Activated naive CD4-positive, alpha-beta T cell treated with anti-CD3 and anti-CD28 coated beads, Interleukin-2, amount 50 U/mL, for 24 hours (primary cell): Measurements from ENCODE around the gene MTREX.

Source experiments
- H3K27ac Mint-ChIP-seq: one replicate; pipeline ENCODE4 v1.8.0; 2021; ENCODE audit warnings: mild to moderate bottlenecking, mixed read lengths
- H3K27me3 Mint-ChIP-seq: one replicate; pipeline ENCODE4 v1.8.0; 2021; ENCODE audit warnings: mixed read lengths
- H3K36me3 Mint-ChIP-seq: one replicate; pipeline ENCODE4 v1.8.0; 2021; ENCODE audit warnings: mixed read lengths
- H3K4me1 Mint-ChIP-seq: one replicate; pipeline ENCODE4 v1.8.0; 2021; ENCODE audit warnings: mixed read lengths
- H3K4me3 Mint-ChIP-seq: one replicate; pipeline ENCODE4 v1.8.0; 2021; ENCODE audit warnings: mild to moderate bottlenecking, mixed read lengths
- H3K9me3 Mint-ChIP-seq: one replicate; pipeline ENCODE4 v1.8.0; 2021; ENCODE audit warnings: mixed read lengths

MTREX gene

DNA sequence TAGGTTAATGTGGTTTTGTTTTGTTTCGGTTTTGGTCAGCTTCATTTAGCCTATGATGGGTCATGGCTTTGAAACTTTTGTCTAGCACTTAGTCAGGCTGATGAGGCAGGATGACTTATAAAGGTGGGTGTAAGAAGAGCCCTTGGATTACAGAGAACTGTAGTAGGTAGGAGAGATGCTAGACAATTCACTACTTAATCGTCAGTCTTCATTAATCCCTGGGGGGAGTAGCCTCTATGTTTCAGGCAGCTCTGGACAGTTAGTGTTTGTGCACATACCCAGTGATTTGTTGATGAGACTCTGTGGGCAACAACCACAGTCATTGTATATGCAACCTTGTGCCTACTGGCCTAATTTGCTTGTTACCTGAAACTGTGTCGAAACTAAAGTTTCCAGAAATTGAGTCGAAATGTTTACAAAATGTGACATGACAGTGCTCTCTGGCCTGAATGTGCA is 113.3 kb downstream of the MTREX start:
- Mint-ChIP-seq H3K27me3 (no peaks in the 10 kb centered on the region), H3K9me3 (no peaks in the 10 kb centered on the region), H3K4me1 (peaks cover 47% of the 10 kb centered on the region), H3K4me3 (no peak overlapping the region), H3K27ac (peak overlapping the region; percentile 53), H3K36me3 (peaks cover 35% of the 10 kb centered on the region)

DNA sequence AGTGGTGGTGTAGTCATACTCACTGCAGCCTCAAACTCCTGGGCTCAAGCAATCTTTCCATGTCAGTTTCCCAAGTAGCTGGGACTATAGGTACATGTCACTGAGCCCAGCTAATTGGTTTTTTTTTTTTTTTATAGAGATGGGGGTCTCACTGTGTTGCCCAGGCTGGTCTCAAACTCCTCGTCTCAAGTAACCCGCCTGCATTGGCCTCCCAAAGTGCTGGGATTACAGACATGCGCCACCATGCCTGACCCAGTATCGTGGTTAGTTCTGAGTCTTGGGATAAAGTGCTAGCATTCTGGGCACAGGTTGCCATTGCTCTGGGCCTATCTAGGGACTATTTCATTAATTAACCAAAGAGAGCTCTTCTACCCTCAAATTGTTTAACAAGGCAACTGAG is 118.7 kb downstream of the MTREX start:
- peaks cover 70% of the 10 kb centered on the region for H3K36me3 Mint-ChIP-seq
- H3K4me3 Mint-ChIP-seq, result no peak overlapping the region
- H3K4me1 Mint-ChIP-seq, result peaks cover 19% of the 10 kb centered on the region
- H3K27me3 Mint-ChIP-seq, result no peaks in the 10 kb centered on the region
- H3K27ac Mint-ChIP-seq, result no peak overlapping the region
- H3K9me3 Mint-ChIP-seq, result peaks cover 14% of the 10 kb centered on the region

DNA sequence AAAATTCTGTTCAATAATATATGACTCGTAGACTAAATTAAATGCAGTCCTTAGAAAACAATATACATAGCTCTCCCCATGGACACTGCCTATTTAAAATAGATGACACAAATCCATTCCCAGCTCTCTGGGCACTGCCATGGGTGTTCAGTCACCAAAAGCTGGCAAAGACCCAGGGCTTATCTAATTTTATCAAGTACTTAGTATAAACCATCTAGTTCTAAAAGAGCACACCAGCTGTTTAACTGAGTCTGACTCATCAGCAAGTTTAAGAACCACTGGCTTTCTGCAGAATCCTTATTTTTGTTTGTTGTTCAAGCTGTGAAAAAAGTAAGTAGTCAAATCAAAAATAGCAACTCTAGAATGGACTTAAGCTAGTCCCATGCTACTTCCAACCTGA is 119.4 kb downstream of the MTREX start:
- Mint-ChIP-seq H3K36me3 (peaks cover 71% of the 10 kb centered on the region), H3K4me1 (peaks cover 15% of the 10 kb centered on the region), H3K27me3 (no peaks in the 10 kb centered on the region), H3K4me3 (no peak overlapping the region), H3K9me3 (peaks cover 14% of the 10 kb centered on the region), H3K27ac (no peak overlapping the region)

DNA sequence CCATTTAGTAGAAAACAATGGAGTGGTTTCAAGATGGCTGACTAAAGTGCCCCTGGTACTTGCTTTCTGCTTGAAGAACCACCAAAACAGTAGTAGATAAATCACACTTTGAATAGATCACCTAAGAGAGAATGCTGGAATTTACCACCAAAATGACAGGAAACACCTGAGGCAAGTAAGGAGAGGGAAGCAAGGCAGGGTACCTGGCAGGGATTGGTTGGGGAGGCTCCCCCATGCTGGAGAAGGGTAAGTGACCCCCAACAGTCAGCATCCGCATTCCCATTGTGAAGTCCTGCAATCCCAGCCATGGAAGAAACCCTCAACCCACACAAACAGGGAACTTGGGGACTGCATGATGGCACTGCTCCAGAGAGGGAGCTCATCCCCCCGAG is 121.4 kb downstream of the MTREX start:
- peaks cover 14% of the 10 kb centered on the region for H3K9me3 Mint-ChIP-seq
- H3K4me1 Mint-ChIP-seq, result no peaks in the 10 kb centered on the region
- peak overlapping the region; percentile 25 for H3K27ac Mint-ChIP-seq
- H3K27me3 Mint-ChIP-seq, result no peaks in the 10 kb centered on the region
- no peak overlapping the region for H3K4me3 Mint-ChIP-seq
- peaks cover 66% of the 10 kb centered on the region for H3K36me3 Mint-ChIP-seq

DNA sequence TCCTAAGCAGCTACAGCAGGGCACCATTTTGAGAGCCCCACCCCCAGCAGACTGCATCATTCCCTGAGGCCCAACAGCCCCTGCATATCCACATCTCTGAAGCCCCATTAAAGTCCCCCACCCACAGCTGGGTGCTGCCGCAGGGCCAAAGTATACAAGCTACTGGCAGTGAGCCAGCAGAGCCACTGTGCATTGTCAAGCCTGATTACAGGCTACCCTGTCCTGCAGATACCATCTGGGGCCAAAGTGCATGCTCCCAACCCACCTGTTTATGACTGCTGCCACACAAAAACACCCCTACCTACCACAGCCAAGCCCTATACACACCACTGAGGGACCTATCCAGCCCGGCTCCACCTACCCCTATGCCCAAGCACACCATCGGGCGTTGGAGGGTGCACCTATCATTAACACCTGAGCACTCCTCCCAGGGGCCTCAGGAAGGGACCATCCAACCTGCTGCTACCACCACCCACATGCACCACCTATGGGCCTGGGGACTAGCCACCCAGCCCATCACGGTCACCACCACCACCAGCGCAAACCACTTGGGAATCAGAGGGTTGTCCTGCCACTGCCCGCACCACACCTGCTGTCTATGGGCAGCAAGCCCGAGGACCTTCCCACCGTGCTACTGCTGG is 121.9 kb downstream of the MTREX start:
- H3K4me3 Mint-ChIP-seq, result no peak overlapping the region
- no peaks in the 10 kb centered on the region for H3K27me3 Mint-ChIP-seq
- H3K4me1 Mint-ChIP-seq, result no peaks in the 10 kb centered on the region
- H3K9me3 Mint-ChIP-seq, result peaks cover 18% of the 10 kb centered on the region
- peaks cover 68% of the 10 kb centered on the region for H3K36me3 Mint-ChIP-seq
- no peak overlapping the region for H3K27ac Mint-ChIP-seq

DNA sequence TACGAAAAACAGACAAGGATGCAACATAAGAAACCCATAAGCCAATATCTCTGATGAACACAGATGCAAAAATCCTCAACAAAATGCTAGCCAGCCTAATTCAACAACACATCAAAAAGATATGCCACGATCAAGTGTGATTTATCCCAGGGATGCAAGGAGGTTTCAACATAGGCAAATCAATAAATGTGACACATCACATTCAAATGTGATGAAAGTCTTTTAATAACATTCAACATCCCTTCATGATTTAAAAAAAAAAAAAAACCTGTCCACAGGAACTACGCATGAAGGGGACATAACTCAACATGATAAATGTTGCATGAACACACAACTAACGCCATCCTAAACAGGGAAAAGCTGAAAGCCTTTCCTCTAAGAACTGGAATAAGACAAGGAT is 124.8 kb downstream of the MTREX start:
- Mint-ChIP-seq H3K4me3 (no peak overlapping the region), H3K27ac (no peak overlapping the region), H3K27me3 (no peaks in the 10 kb centered on the region), H3K9me3 (peaks cover 27% of the 10 kb centered on the region), H3K4me1 (peaks cover under 1% of the 10 kb centered on the region), H3K36me3 (peaks cover 72% of the 10 kb centered on the region)

DNA sequence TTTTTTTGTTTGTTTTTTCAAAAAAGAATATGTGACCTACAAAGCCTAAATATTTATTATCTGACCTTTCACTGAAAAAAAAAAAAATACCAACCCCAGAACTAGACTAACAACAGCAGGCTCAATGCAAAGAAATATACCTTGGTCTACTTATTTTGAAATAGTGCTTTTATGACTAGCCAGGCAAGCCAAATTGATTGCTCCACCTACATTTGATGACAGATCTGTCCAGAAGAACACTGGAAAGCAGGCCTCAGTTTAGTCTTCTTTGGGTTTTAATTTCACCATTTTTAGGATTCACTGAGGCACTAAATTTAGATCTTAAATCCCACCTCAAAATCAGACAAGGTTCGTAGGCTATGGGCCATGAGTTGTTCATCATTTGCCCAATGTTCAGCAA is 129.7 kb downstream of the MTREX start:
- Mint-ChIP-seq H3K27ac (peak overlapping the region; percentile 91), H3K36me3 (peaks cover 37% of the 10 kb centered on the region), H3K27me3 (no peaks in the 10 kb centered on the region), H3K4me3 (no peak overlapping the region), H3K4me1 (peaks cover 42% of the 10 kb centered on the region), H3K9me3 (peaks cover 13% of the 10 kb centered on the region)

DNA sequence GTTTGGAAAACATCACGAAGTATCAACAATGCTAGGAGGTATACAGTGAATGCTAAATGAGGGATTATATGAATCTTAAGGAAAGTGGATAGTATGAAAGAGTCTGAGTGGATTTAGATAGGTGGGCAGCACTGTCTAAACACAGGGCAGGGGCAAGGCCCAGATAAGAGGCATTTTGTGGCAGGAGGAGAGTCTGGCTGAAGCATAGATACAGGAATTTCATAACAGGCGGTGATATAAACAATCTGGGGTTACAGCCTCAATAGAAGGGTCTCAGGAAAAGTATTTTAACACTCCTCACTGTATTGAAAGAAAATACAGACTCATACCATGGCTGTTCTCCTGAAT is 130.0 kb downstream of the MTREX start:
- Mint-ChIP-seq H3K9me3 (peaks cover 13% of the 10 kb centered on the region), H3K36me3 (peaks cover 35% of the 10 kb centered on the region), H3K4me1 (peaks cover 46% of the 10 kb centered on the region), H3K27me3 (no peaks in the 10 kb centered on the region), H3K4me3 (no peak overlapping the region), H3K27ac (peak overlapping the region; percentile 91)

DNA sequence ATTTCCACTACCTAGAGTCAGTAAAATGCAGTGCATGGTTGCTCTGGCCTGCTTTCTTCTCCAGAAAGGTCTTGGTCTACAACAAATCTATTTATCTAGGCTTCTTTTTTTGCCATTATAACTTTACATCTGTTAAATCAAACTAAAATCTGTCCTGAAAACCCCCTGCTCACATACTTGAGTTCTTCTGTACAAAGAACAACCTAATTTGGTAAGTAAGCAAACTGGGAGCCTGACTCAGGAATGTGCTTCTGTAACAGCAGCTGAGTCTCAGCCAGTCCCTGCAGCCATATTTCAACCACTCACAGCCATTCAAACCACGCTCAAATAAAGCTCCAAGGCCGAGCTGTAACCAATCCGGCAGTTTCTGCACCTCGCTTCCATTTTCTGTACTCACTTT is 131.2 kb downstream of the MTREX start:
- peaks cover 33% of the 10 kb centered on the region for H3K36me3 Mint-ChIP-seq
- no peaks in the 10 kb centered on the region for H3K27me3 Mint-ChIP-seq
- peaks cover 51% of the 10 kb centered on the region for H3K4me1 Mint-ChIP-seq
- H3K4me3 Mint-ChIP-seq, result no peak overlapping the region
- H3K9me3 Mint-ChIP-seq, result peaks cover 13% of the 10 kb centered on the region
- peak overlapping the region; percentile 94 for H3K27ac Mint-ChIP-seq

DNA sequence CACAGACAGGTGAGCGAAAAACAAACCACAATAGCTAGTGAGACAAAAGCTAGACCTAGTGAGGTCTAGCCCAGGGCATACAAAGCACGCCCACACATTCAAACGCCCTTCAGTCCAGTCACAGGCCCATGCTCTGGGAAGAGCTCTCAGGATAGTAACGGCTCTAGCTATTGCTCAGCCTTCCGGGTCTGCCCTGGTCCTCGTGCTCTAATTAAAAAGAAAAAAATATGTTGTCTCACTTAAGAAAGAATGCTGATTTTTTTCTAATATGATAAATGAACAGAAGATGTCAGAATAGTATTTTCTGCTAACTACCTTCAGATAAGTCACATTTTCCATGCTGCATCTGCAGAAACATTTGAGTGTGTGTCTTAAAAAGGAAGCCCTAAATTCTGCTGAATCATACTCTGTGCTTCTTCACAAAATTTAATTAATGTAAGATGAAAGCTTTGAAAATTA is 132.4 kb downstream of the MTREX start:
- Mint-ChIP-seq H3K4me3 (peak overlapping the region; percentile 65), H3K9me3 (peaks cover 5% of the 10 kb centered on the region), H3K4me1 (peaks cover 51% of the 10 kb centered on the region), H3K27me3 (no peaks in the 10 kb centered on the region), H3K36me3 (peaks cover 21% of the 10 kb centered on the region), H3K27ac (peak overlapping the region; percentile 94)

DNA sequence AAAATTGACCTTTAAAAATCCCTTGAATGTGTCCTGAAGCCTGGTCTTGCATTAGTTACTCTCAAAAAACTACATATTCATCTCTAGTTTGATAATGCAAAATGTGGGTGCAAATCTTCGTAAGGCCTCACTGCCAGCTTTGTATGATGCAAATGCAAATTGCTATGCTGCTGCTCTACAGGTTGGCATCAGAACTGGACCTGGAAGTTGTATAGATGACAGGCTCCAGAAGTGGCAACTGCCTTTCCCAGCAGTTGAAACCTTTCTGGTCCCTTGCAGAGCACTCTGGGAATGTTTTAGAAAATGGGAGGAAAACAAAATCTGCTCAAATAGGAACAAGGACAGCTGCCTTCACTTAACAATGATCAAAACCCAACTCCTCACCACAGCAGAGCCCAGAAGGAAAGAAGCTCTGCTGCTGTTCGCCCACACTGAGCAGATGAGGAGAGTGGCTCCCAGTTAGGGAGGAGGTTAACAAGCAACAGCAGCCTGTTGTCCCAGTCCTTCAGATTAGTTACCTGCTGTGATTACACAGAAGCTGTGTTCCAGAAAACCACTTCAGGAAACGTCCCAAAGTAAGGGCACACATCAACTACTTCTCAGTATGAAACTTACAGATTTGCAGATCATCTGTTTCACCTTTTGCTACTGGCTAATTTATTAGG is 133.4 kb downstream of the MTREX start:
- Mint-ChIP-seq H3K27ac (peak overlapping the region; percentile 64), H3K4me3 (no peak overlapping the region), H3K36me3 (peaks cover 13% of the 10 kb centered on the region), H3K4me1 (peaks cover 51% of the 10 kb centered on the region), H3K9me3 (peaks cover 3% of the 10 kb centered on the region), H3K27me3 (no peaks in the 10 kb centered on the region)

DNA sequence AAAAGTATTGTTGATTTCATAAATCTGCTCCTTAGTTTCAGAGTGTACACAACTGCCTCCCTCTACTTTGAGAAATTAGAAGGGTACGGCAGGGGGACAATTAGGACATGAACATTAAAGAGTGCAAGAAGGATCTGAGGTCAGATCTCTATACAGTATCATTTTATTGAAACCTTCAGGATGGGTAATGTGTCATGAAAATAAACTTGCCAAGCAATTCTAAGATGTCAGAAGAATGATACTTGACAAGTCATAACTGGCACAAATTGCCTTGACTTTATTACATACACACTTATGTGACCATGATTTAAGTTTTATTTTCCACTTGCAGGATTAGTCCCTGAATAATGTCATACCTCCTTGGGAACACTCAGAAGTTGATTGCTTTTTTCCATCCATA is 134.2 kb downstream of the MTREX start:
- Mint-ChIP-seq H3K4me1 (peaks cover 51% of the 10 kb centered on the region), H3K36me3 (peaks cover 11% of the 10 kb centered on the region), H3K4me3 (no peak overlapping the region), H3K27ac (peak overlapping the region; percentile 5), H3K27me3 (no peaks in the 10 kb centered on the region), H3K9me3 (no peaks in the 10 kb centered on the region)

DNA sequence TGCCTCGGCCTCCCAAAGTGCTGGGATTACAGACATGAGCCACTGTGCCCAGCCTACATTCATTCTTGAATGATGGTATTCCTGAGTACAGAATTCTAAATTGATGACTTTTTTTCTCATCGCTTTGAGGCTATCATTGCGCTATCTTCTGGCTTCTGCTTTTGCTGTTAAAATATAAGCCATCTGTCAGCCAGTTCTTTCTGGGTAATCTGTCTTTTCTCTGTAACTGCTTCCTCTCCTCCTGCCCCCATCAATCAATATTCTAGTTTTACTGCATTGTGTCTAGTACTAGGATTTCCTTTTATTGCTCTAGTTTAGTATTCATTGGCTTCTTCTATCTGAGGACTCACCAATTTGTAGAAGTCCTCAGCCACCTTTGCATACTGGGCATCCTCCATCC is 138.0 kb downstream of the MTREX start:
- Mint-ChIP-seq H3K27me3 (no peaks in the 10 kb centered on the region), H3K9me3 (no peaks in the 10 kb centered on the region), H3K27ac (no peak overlapping the region), H3K4me1 (peaks cover 23% of the 10 kb centered on the region), H3K36me3 (peaks cover 5% of the 10 kb centered on the region), H3K4me3 (no peak overlapping the region)

DNA sequence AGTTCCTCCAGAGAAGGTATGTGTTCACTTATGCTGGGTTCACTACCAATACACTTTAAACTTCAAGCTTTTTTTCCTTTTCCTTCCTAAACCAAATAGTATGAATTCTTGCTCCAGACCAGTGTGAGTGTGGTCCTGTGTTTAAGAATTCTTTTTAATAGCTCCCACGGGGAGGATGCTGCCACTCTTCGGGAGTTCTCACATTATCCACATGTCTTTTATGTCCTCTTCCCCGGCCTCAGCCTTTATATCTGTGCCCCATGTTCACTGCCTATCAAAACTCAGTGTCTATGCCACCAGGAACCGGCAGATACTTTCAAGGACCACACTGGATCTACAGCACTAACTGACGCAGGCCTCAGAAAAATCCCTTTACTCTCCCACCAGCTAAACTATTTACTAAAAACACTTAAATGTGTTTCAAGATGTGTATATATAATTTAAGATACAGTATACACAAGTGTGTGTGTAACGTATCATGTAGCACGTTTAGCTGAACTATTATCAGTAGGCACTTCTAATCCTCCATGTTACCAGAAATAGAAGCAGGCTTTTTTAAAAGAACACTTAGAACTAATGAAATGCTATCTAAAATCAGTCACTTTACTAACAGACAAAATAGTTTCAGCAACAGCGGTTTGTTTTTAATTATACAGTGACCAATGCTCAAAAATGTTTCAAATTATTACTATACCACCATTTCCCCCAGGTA is 139.0 kb downstream of the MTREX start:
- Mint-ChIP-seq H3K27ac (no peak overlapping the region), H3K4me1 (peaks cover 14% of the 10 kb centered on the region), H3K27me3 (no peaks in the 10 kb centered on the region), H3K4me3 (no peak overlapping the region), H3K9me3 (no peaks in the 10 kb centered on the region), H3K36me3 (peaks cover 5% of the 10 kb centered on the region)

DNA sequence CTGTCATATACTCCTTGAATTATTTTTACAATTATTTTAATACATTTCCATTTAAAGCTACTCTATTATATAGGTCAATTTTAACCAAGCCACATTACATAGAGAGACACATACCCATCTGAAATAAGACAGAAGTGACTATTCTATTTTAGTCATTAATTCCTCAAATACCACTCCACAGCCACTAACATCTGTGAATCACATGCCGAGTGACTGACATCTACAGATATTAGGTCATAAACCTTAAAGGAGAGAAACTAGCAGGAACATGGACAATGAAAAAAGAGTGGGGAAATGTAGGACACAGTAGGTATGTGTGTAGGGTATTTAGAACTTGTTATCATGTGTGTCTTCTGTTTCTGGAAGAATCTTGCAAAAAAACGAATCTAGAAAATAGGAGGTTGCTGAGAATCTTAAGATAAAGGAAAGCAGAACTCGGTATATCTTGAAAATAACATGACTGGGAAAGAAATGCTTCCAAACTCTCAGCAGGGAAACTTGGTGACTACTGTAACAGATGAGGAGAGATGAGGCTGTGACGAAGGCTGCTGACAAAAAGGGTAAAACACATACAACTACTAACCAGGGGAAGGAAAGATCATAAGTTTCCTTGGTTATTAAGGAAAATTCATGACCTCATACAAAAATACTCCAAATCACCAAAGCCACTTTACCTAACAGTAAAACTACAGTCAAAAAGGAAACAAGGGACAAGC is 142.4 kb downstream of the MTREX start:
- no peaks in the 10 kb centered on the region for H3K9me3 Mint-ChIP-seq
- no peak overlapping the region for H3K27ac Mint-ChIP-seq
- peaks cover 9% of the 10 kb centered on the region for H3K36me3 Mint-ChIP-seq
- H3K4me1 Mint-ChIP-seq, result no peaks in the 10 kb centered on the region
- H3K4me3 Mint-ChIP-seq, result no peak overlapping the region
- no peaks in the 10 kb centered on the region for H3K27me3 Mint-ChIP-seq

DNA sequence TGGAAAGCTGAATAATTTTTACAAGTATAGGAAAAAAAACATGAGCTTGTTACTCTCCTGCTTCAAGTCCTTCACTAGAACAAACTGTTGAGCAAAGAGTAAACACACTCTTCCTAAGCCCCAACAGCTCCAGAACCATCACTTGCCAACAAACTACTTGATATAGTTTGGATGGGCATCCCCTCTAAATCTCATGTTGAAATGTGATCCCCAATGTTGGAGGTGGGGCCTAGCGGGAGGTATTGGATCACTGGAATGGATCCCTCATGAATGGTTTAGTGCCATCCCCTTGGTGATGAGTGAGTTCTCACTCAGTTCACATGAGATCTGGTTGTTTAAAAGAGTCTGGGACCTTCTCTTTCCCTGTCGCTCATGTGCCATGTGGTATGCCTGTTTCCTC is 144.2 kb downstream of the MTREX start:
- Mint-ChIP-seq H3K27me3 (no peaks in the 10 kb centered on the region), H3K4me1 (peaks cover 7% of the 10 kb centered on the region), H3K4me3 (no peak overlapping the region), H3K36me3 (peaks cover 9% of the 10 kb centered on the region), H3K9me3 (no peaks in the 10 kb centered on the region), H3K27ac (no peak overlapping the region)
